WERI-Rb-1 (cell line): ENCODE results near the gene RNF207.

Source experiments
- DNase-seq: peaks from one replicate; pipeline ENCODE4 v3.0.0-alpha.2; 2020
- H3K27ac ChIP-seq: fragments of 250-450 bp; sonication (Bioruptor Pico); 2 replicates; pipeline ENCODE4 v1.5.1; 2020; ENCODE audit warnings: mild to moderate bottlenecking, moderate library complexity
- H3K27me3 ChIP-seq: fragments of 250-450 bp; sonication (Bioruptor Pico); 2 replicates; pipeline ENCODE4 v1.5.1; 2021; ENCODE audit warnings: mild to moderate bottlenecking, low read depth, moderate library complexity; ENCODE audit not compliant: insufficient read depth, severe bottlenecking
- H3K36me3 ChIP-seq: fragments of 250-450 bp; sonication (Bioruptor Pico); 2 replicates; pipeline ENCODE4 v1.5.1; 2020; ENCODE audit warnings: mild to moderate bottlenecking, moderate library complexity
- H3K4me3 ChIP-seq: 2 replicates; pipeline ENCODE4 v1.5.1; 2011; ENCODE audit warnings: low read depth, mild to moderate bottlenecking, control low read depth, low read length
- H3K9me3 ChIP-seq: fragments of 250-450 bp; sonication (Bioruptor Pico); 2 replicates; pipeline ENCODE4 v1.5.1; 2021; ENCODE audit warnings: mild to moderate bottlenecking, moderate library complexity; ENCODE audit not compliant: severe bottlenecking
- CTCF ChIP-seq: IDR thresholded peaks from 2 replicates; pipeline ENCODE4 v1.5.1; 2011; ENCODE audit warnings: low read depth, mild to moderate bottlenecking, control low read depth, inconsistent platforms, low read length

Gene RNF207

GRCh38 chr1:6247651-6248050, 41.7 kb downstream of the RNF207 start:
- Histone ChIP-seq H3K9me3 (no peaks in the 10 kb centered on the region), H3K4me3 (no peak overlapping the region), H3K36me3 (no peaks in the 10 kb centered on the region), H3K27ac (no peak overlapping the region), H3K27me3 (no peaks in the 10 kb centered on the region)
- no peak for DNase-seq
- TF ChIP-seq CTCF, result no peak

- H3K9me3 ChIP-seq, result no peaks in the 10 kb centered on the region
- no peak for TF ChIP-seq CTCF
- H3K36me3 ChIP-seq, result no peaks in the 10 kb centered on the region; the same call in 1 of the 2 replicates
- H3K27ac ChIP-seq, result no peak overlapping the region
- no peaks in the 10 kb centered on the region for H3K27me3 ChIP-seq
- H3K4me3 ChIP-seq, result no peak overlapping the region
- no peak for DNase-seq
These were observed 42.4 kb downstream of the RNF207 start for GRCh38 chr1:6248161-6248776.

- Histone ChIP-seq H3K4me3 (peak overlapping the region; percentile 23), H3K27ac (no peak overlapping the region), H3K9me3 (no peaks in the 10 kb centered on the region), H3K27me3 (no peaks in the 10 kb centered on the region), H3K36me3 (no peaks in the 10 kb centered on the region; the same call in 1 of the 2 replicates)
- TF ChIP-seq CTCF, result no peak
- DNase-seq, result peak; percentile 55
These were observed 43.2 kb downstream of the RNF207 start for GRCh38 chr1:6248932-6249738.

GRCh38 chr1:6249739-6250689, 44.1 kb downstream of the RNF207 start:
- DNase-seq, result no peak
- Histone ChIP-seq H3K9me3 (no peaks in the 10 kb centered on the region), H3K27ac (no peak overlapping the region), H3K36me3 (no peaks in the 10 kb centered on the region; the same call in 1 of the 2 replicates), H3K27me3 (no peaks in the 10 kb centered on the region), H3K4me3 (no peak overlapping the region)
- no peak for TF ChIP-seq CTCF

- Histone ChIP-seq H3K36me3 (no peaks in the 10 kb centered on the region; the same call in 1 of the 2 replicates), H3K27ac (no peak overlapping the region), H3K9me3 (no peaks in the 10 kb centered on the region), H3K4me3 (no peak overlapping the region), H3K27me3 (no peaks in the 10 kb centered on the region)
- TF ChIP-seq CTCF, result no peak
- DNase-seq, result no peak
These were observed 45.3 kb downstream of the RNF207 start for GRCh38 chr1:6251233-6251632.
